EL (cell line): ENCODE results near the gene EMILIN2.

Experiments
- DNase-seq: peaks from one replicate; pipeline ENCODE4 v3.0.0-alpha.2; 2016

The EMILIN2 gene

GRCh38 chr18:2918761-2919550 is 72.2 kb downstream of the EMILIN2 start:
- DNase-seq, result no peak

- DNase-seq, result no peak
These were observed 72.8 kb downstream of the EMILIN2 start for GRCh38 chr18:2919600-2919999.

- DNase-seq, result no peak
These were observed 73.2 kb downstream of the EMILIN2 start for GRCh38 chr18:2920027-2920426.

DNA sequence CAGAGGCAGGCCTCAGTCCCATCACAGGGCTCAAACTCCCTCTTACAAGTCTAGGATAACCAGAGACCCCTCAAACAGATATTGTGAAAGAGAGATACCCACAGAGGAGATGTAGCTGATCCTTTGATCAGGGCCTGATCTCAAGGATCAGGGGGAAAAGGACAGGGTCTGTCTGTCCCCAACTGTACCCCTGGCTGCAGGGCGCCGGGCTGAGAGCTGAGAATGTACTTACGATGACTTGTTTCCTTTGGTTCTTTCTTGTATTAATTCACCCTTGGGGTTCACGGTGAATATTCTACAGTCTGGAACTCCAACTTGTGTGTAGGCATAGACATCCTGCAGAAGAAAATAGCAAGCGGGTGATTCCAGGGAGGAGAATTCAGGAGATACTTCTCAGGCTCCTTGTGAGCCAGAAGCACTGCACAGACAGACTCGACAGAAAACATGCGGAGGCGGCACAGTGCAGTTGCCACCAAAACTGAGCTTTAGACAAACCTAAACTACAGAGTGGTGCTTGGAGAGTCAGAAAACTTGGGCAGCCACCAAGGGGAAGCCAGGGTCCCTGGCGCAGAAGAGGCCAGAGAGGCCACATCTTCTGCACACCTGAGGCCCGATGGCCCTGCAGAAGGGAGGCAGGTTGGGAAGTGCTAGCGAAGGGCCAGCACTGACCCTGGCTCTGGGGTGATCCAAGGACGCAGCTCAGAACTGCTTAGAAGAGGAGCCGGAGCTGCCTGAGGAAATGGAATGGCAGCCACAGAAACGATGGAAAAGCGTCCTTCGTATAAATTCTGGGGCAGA is 73.9 kb downstream of the EMILIN2 start:
- no peak for DNase-seq

DNA sequence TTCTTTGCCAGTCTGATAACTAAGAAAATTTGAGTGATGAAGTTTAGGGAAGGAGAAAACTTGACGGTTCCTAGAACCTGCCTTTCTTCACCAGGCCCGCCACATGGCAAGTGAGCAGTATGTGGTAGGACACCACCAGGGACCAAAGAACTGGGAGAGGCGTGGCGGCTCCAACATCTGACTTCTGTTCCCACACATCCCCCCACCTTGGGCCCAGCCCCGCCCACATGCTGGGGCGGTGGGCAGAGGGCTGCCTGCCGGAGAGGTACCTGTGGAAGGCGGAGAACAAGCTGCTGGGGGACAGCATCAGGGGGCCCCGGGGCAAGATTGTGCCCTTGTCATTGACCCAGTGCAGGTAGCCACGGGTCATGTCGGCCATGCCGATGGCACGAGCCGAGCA is 75.0 kb downstream of the EMILIN2 start:
- no peak for DNase-seq

- DNase-seq, result no peak
These were observed 76.7 kb downstream of the EMILIN2 start for GRCh38 chr18:2923464-2923863.

DNA sequence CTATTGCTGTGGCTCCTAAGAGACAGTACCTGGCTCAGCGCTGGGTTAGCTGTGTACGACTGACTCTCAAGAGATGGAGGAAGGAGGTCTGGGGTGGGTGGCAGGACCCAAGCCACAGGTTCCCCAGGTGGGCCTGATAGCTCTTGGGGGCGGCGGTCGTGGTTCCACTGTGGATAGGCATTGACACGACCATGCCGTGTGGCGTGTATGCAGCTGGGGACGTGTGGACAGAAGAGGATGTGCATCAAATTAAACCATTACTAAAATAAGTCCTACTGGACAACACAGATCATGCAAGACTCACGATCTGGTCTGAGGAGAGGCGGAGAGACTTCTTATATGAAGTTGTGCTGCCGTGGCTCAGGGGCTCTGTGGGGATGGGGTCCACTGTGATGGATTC is 78.1 kb downstream of the EMILIN2 start:
- DNase-seq, result no peak

- no peak for DNase-seq
These were observed 79.7 kb downstream of the EMILIN2 start for GRCh38 chr18:2926528-2926927.

GRCh38 chr18:2927745-2928144 is 80.9 kb downstream of the EMILIN2 start:
- DNase-seq, result no peak

DNA sequence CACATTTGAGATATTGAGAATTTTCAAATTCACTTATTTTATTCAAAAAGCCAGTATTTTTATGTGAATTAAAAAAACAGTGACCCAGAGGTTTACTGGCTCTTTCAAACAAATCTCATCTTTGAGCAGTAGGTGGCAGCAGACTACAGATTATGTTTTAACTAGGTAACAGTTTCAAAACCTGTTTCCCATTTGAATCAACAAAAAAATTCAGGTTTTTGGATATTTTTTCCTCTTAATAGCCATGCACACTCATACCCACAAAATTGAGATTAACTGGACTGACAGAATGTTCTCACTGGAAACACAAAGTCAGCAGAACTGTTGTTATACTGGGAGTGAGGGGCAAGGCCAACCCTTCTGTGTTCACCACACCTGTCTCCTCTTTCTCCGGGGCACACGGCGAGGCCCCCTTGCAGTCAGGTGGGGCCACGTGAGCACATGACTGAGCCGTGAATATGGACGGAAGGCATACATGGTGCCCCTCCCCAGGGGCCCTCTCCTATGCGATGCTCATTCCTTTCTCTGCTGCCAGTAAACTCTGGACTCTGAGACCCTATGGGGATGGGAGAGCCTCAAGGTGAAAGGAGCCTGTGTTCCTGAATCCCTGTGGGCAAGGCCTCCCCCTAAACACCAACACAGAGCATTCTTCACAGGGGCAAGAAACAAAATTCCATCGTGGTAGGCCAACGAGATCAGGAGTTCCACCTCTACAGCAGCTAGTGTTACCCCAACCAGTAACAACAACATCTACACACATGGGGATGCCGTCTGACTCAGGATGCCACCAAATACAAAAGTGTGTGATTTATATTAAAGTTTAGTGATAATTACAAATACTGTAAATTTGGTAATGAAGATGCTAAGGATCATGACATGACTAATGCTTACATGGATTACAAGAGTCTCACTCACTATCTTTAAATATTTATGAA is 85.7 kb downstream of the EMILIN2 start:
- peak; percentile 67 for DNase-seq

- no peak for DNase-seq
These were observed 87.2 kb downstream of the EMILIN2 start for GRCh38 chr18:2933995-2934394.

- peak; percentile 32 for DNase-seq
These were observed 88.8 kb downstream of the EMILIN2 start for GRCh38 chr18:2935438-2936192.

GRCh38 chr18:2939317-2939716 is 92.5 kb downstream of the EMILIN2 start:
- no peak for DNase-seq

GRCh38 chr18:2948038-2948437 is 101.2 kb downstream of the EMILIN2 start:
- DNase-seq, result peak; percentile 13

- DNase-seq, result no peak
These were observed 105.8 kb downstream of the EMILIN2 start for GRCh38 chr18:2952605-2953004.

- no peak for DNase-seq
These were observed 107.3 kb downstream of the EMILIN2 start for GRCh38 chr18:2953935-2954653.

DNA sequence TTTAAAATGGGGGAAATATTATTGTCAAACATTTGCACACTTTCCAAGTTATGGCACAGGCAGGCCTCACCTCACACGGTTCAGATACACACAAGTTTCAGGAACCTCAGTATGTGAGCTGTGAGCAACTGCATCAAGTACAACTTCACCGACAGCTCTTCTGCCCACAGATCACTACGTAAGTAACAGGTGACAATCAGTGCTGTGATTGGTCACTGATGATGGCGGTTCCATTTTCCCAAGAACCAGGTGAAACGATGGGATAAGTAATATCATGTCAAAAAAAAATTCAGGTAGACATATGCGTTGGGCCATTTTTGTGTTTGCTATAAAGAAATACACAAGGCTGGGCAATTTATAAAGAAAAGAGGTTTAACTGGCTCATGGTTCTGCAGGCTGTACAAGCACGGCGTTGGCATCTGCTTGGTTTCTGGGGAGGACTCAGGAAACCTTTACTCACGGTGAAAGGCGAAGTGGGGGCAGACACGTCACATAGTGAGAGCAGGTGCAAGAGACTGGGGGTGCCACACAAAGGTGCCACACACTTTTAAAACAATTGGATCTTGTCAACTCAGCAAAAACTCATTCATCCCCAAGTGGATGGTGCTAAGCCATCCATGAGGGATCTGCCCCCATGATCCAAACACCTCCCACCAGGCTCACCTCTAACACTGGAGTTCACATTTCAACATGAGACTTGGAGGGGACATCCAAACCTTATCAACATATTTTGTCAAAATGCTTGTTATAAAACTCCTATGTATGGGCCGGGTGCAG is 108.3 kb downstream of the EMILIN2 start:
- no peak for DNase-seq

GRCh38 chr18:2956056-2956455 is 109.2 kb downstream of the EMILIN2 start:
- no peak for DNase-seq

DNA sequence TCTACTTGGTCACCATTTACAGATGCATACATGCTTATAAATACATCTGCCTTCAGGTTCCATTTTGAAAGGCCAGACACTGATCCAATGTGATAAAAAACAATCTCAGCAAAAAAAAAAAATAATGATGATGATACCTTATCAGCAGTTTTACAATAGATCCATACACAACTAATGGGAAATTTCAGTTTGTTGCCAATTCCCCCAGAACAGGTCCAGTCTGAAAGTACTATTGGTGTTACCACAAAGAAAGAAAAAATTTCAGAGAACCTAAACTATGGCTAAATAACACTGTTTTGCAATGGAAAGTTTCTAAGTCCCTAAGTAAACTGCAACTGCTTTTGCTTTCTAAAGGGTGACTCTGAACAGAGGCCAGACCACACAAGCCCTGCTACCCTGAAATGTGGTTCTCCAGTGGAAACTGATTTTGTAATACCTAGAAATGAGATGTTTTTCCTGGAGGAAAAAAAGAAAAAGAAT is 112.1 kb downstream of the EMILIN2 start:
- DNase-seq, result no peak

DNA sequence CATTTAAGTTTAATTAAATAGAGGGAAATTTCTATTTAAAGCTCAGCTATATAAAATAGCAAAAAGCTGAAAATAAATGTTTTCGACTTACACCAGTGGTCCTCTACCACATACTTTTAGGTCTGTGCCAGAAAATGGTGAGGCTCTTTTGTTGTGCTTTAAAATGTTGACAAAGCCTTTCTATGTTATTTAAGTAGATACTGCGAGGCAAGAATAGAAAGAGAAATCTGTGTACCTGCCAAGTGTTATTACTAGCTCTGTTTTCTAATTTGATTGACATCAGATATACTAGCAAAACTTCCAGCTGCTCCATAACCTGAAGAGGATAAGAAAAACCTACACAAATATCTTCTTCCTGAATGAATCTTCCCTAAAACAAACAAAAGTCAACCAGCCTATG is 112.5 kb downstream of the EMILIN2 start:
- no peak for DNase-seq
